SK-N-SH treated with all-trans-retinoic acid at 6 μM for 48 hours (cell line): ENCODE results near the gene NTM.

Experiments used
- ATAC-seq: fragments of 200-7000 bp; cut with Tn5 transposase; 3 replicates; pipeline ENCODE4 v1.9.1; 2020; ENCODE audit warnings: mild to moderate bottlenecking, moderate library complexity
- ARNTL ChIP-seq: fragments of 450-650 bp; formaldehyde crosslinking; IDR thresholded peaks from 2 replicates; pipeline ENCODE4 v1.5.0; 2020; ENCODE audit warnings: low read depth, mild to moderate bottlenecking, moderate library complexity, borderline replicate concordance
- BACH2 ChIP-seq: fragments of 250-450 bp; sonication (Bioruptor Pico); IDR thresholded peaks from 2 replicates; pipeline ENCODE4 v1.9.0; 2021; ENCODE audit warnings: mild to moderate bottlenecking, borderline replicate concordance
- CREB5 ChIP-seq: fragments of 250-450 bp; sonication (Bioruptor Pico); IDR thresholded peaks from 2 replicates; pipeline ENCODE4 v1.5.1; 2020; ENCODE audit warnings: low read depth, mild to moderate bottlenecking, moderate library complexity
- CSDC2 ChIP-seq: fragments of 250-450 bp; sonication (Bioruptor Pico); IDR thresholded peaks from 2 replicates; pipeline ENCODE4 v1.5.0; 2020; ENCODE audit warnings: mild to moderate bottlenecking, moderate library complexity
- CSRNP3 ChIP-seq: fragments of 250-450 bp; sonication (Bioruptor Pico); IDR thresholded peaks from 2 replicates; pipeline ENCODE4 v1.5.1; 2021; ENCODE audit warnings: mild to moderate bottlenecking, moderate library complexity
- ESRRG ChIP-seq: fragments of 250-450 bp; sonication (Bioruptor Pico); IDR thresholded peaks from 2 replicates; pipeline ENCODE4 v1.6.1; 2021; ENCODE audit warnings: mild to moderate bottlenecking
- GLIS3 ChIP-seq: fragments of 250-450 bp; sonication (Bioruptor Pico); IDR thresholded peaks from 2 replicates; pipeline ENCODE4 v1.5.0; 2020; ENCODE audit warnings: mild to moderate bottlenecking, moderate library complexity
- ISL1 ChIP-seq: fragments of 250-450 bp; sonication (Bioruptor Pico); IDR thresholded peaks from 2 replicates; pipeline ENCODE4 v2.1.2; 2022; ENCODE audit warnings: mild to moderate bottlenecking, moderate library complexity
- PATZ1 ChIP-seq: fragments of 250-450 bp; sonication (Bioruptor Pico); IDR thresholded peaks from 2 replicates; pipeline ENCODE4 v1.8.0; 2020; ENCODE audit warnings: mild to moderate bottlenecking, moderate library complexity, borderline replicate concordance
- POU6F1 ChIP-seq: fragments of 250-450 bp; sonication (Bioruptor Pico); IDR thresholded peaks from 2 replicates; pipeline ENCODE4 v1.8.0; 2021; ENCODE audit warnings: low read depth, mild to moderate bottlenecking, moderate library complexity, borderline replicate concordance
- PPARA ChIP-seq: fragments of 250-450 bp; sonication (Bioruptor Pico); IDR thresholded peaks from 2 replicates; pipeline ENCODE4 v1.5.0; 2020; ENCODE audit warnings: mild to moderate bottlenecking, borderline replicate concordance
- RARB ChIP-seq: fragments of 250-450 bp; sonication (Bioruptor Pico); IDR thresholded peaks from 2 replicates; pipeline ENCODE4 v1.8.0; 2021; ENCODE audit warnings: mild to moderate bottlenecking, moderate library complexity
- SNAI2 ChIP-seq: fragments of 250-450 bp; sonication (Bioruptor Pico); IDR thresholded peaks from 2 replicates; pipeline ENCODE4 v1.5.0; 2020; ENCODE audit warnings: mild to moderate bottlenecking, moderate library complexity
- TCF4 ChIP-seq: fragments of 250-450 bp; sonication (Bioruptor Pico); IDR thresholded peaks from 2 replicates; pipeline ENCODE4 v1.8.0; 2021; ENCODE audit warnings: mild to moderate bottlenecking, moderate library complexity, borderline replicate concordance
- TSHZ2 ChIP-seq: fragments of 250-450 bp; sonication (Bioruptor Pico); IDR thresholded peaks from 2 replicates; pipeline ENCODE4 v1.5.0; 2020; ENCODE audit warnings: mild to moderate bottlenecking, moderate library complexity
- ZC3H10 ChIP-seq: fragments of 250-450 bp; sonication (Bioruptor Pico); IDR thresholded peaks from 2 replicates; pipeline ENCODE4 v1.5.1; 2021; ENCODE audit warnings: mild to moderate bottlenecking, moderate library complexity
- ZNF565 ChIP-seq: fragments of 450-650 bp; formaldehyde crosslinking; conservative IDR thresholded peaks from 2 replicates; pipeline ENCODE4 v1.5.0; 2020; ENCODE audit warnings: low read depth, mild to moderate bottlenecking, moderate library complexity
- ZNF70 ChIP-seq: fragments of 450-650 bp; formaldehyde crosslinking; IDR thresholded peaks from 2 replicates; pipeline ENCODE4 v1.5.0; 2020; ENCODE audit warnings: mild to moderate bottlenecking, moderate library complexity
- ZNF8 ChIP-seq: fragments of 450-650 bp; formaldehyde crosslinking; IDR thresholded peaks from 2 replicates; pipeline ENCODE4 v1.5.0; 2020; ENCODE audit warnings: mild to moderate bottlenecking, moderate library complexity

NTM gene

GRCh38 chr11:132242632-132243031 is 872.2 kb downstream of the NTM start:
- TF ChIP-seq ISL1 (CRISPR knock-in tag), result no peak
- no peak for TF ChIP-seq PATZ1 (CRISPR knock-in tag)
- TF ChIP-seq ZNF8 (CRISPR knock-in tag), result no peak
- TF ChIP-seq, all 23 proteins: peak for 0
- no peak for ATAC-seq

- no peak for ATAC-seq
- TF ChIP-seq ZNF70 (CRISPR knock-in tag), result no peak
- no peak for TF ChIP-seq RARB
- no peak for TF ChIP-seq ZNF8 (CRISPR knock-in tag)
- TF ChIP-seq CSDC2 (CRISPR knock-in tag), result no peak
- no peak for TF ChIP-seq ARNTL (CRISPR knock-in tag)
- TF ChIP-seq PPARA (CRISPR knock-in tag), result no peak
- TF ChIP-seq TCF4 (CRISPR knock-in tag), result no peak
- TF ChIP-seq GLIS3 (CRISPR knock-in tag), result no peak
- TF ChIP-seq CSRNP3, result no peak
- no peak for TF ChIP-seq ESRRG (CRISPR knock-in tag)
- TF ChIP-seq ZC3H10 (CRISPR knock-in tag), result no peak
- no peak for TF ChIP-seq PATZ1 (CRISPR knock-in tag)
- TF ChIP-seq CREB5 (CRISPR knock-in tag), result no peak
- TF ChIP-seq POU6F1 (CRISPR knock-in tag), result no peak
- TF ChIP-seq ZNF565 (CRISPR knock-in tag), result no peak
- no peak for TF ChIP-seq BACH2
- TF ChIP-seq TSHZ2 (CRISPR knock-in tag), result no peak
- no peak for TF ChIP-seq SNAI2
Observed at GRCh38 chr11:132244846-132245245, 874.4 kb downstream of the NTM start.
